CD4-positive, alpha-beta memory T cell (primary cell): ENCODE results near the gene ZNRF1. TPM values are rescaled to one million over a fixed set of nuclear protein-coding genes. Genes with fewer than 3 reads are reported as not detected.

Experiments used
- CTCF ChIA-PET: fragments of 350-600 bp; sonication (Branson Sonifier 250); formaldehyde crosslinking; loops from one replicate; lab custom pipeline; 2021; ENCODE audit warnings: inconsistent platforms; ENCODE audit not compliant: partially characterized antibody; lab: Charles Lee
- POLR2A ChIA-PET: fragments of 350-600 bp; sonication (Branson Sonifier 250); formaldehyde crosslinking; loops from one replicate; lab custom pipeline; 2021; ENCODE audit not compliant: partially characterized antibody; lab: Charles Lee
- DNase-seq, 5 donors: peaks; one replicate each; pipeline versions ENCODE4 v3.0.0 to v3.0.0-alpha.2; 2020 to 2022; ENCODE audit warnings: mixed read lengths in 1 of 5
- H3K27ac ChIP-seq: one replicate; pipeline ENCODE4 v1.7.0; 2013; ENCODE audit warnings: low read depth, low read length
- H3K27me3 ChIP-seq: 2 replicates; pipeline ENCODE4 v1.7.0; 2013; ENCODE audit warnings: mild to moderate bottlenecking, low read length, moderate library complexity; ENCODE audit not compliant: insufficient read depth
- H3K36me3 ChIP-seq: 2 replicates; pipeline ENCODE4 v1.7.0; 2013; ENCODE audit warnings: mild to moderate bottlenecking, low read length, moderate library complexity; ENCODE audit not compliant: insufficient read depth
- H3K4me1 ChIP-seq: 2 replicates; pipeline ENCODE4 v1.7.0; 2013; ENCODE audit warnings: mild to moderate bottlenecking, low read length, moderate library complexity; ENCODE audit not compliant: insufficient read depth
- H3K4me3 ChIP-seq, 2 donors: one replicate each; pipeline ENCODE4 v1.7.0; 2013; ENCODE audit warnings: low read length in 2 of 2, mild to moderate bottlenecking in 1 of 2
- H3K9me3 ChIP-seq, 2 donors: one replicate each; pipeline ENCODE4 v1.7.0; 2013; ENCODE audit warnings: low read length in 2 of 2, control low read depth in 1 of 2; ENCODE audit not compliant: control insufficient read depth in 1 of 2
- H3K27ac Mint-ChIP-seq, 7 donors: one replicate each; pipeline ENCODE4 v1.8.0; 2020 to 2021; ENCODE audit warnings: mixed read lengths in 7 of 7, mild to moderate bottlenecking in 6 of 7, inconsistent platforms in 3 of 7, moderate library complexity in 3 of 7
- H3K27me3 Mint-ChIP-seq, 2 donors: one replicate each; pipeline ENCODE4 v1.8.0; 2020 to 2021; ENCODE audit warnings: mixed read lengths in 2 of 2
- H3K36me3 Mint-ChIP-seq, 2 donors: one replicate each; pipeline ENCODE4 v1.8.0; 2020 to 2021; ENCODE audit warnings: mixed read lengths in 2 of 2, inconsistent platforms in 1 of 2, mild to moderate bottlenecking in 1 of 2
- H3K4me1 Mint-ChIP-seq, 4 donors: one replicate each; pipeline ENCODE4 v1.8.0; 2020 to 2021; ENCODE audit warnings: mixed read lengths in 4 of 4, mild to moderate bottlenecking in 1 of 4
- H3K4me3 Mint-ChIP-seq, 8 donors: one replicate each; pipeline ENCODE4 v1.8.0; 2020 to 2021; ENCODE audit warnings: mixed read lengths in 8 of 8, mild to moderate bottlenecking in 7 of 8, moderate library complexity in 6 of 8, inconsistent platforms in 3 of 8
- H3K9me3 Mint-ChIP-seq, 8 donors: one replicate each; pipeline ENCODE4 v1.8.0; 2020 to 2021; ENCODE audit warnings: mixed read lengths in 8 of 8, mild to moderate bottlenecking in 5 of 8, inconsistent platforms in 3 of 8, moderate library complexity in 1 of 8
- intact Hi-C: fragments of 100-400 bp; cut with micrococcal nuclease; formaldehyde crosslinking; loops from one replicate; pipeline ENCODE4 v1.15.1; 2023
- polyA plus RNA-seq, 2 donors: library from polyadenylated mRNA; unstranded; fragments of 300-500 nt; fragmentation: Illumina TruSeq; gene quantifications; one replicate each; pipeline ENCODE4 v1.2.3, GENCODE V29; 2021
- total RNA-seq, 2 experiments: library from RNA; stranded (reverse); gene quantifications; one replicate each; pipeline ENCODE4 v1.2.3, GENCODE V29; 2021

Gene ZNRF1
- total and polyA plus RNA-seq, 4 experiments from 2014 or later: 3.4 to 9.5 (median 6.1) TPM

DNA sequence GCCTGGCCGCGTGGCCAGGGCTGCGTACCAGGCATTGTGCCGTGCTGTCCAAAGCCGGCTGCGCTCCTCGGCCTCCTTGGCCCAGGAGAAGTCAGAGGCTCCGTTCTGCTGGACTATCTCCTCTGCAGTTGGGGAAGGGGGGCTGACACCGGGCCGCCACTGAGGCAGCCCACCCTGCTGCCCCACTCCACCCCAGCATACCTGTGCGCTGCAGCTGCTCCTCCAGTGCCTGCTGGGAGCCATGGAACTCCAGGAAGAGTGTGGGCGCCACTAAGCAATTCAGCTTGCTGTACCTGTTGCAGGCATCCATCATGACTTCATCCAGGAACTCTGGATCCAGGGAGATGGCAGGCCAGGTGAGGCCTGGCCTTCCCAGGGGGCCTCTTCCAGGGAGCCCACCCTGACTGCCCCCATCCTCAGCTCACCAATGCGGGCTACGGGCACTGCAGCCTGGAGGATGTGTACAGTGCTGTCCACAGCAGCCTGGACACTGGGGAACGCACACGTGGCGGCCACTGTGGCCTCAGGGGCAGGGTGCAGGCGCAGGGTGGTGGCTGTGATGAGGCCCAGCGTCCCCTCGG is 114.8 kb downstream of the ZNRF1 start:
- H3K4me1 ChIP-seq: peaks cover 30% of the 10 kb centered on the region
- intact Hi-C loops: loop anchor here (5.0 kb wide), 1 partner anchor 51 kb away; no protein-coding TSS in a partner anchor
- H3K27me3 ChIP-seq: no peaks in the 10 kb centered on the region
- H3K9me3 ChIP-seq: no peaks in the 10 kb centered on the region
- peaks cover 0 to 1% of the 10 kb centered on the region in 2 donors for H3K27me3 Mint-ChIP-seq
- H3K27ac ChIP-seq: no peak overlapping the region
- DNase-seq: no peak
- ChIA-PET CTCF (interaction anchor here (7.5 kb wide), 1 partner anchor 118 kb away, joined by 254 read pairs; the partner anchor contains the start of gene ZNRF1), POLR2A (interaction anchor here (0.6 kb wide), 1 partner anchor 16 kb away, joined by 3 read pairs; no protein-coding TSS in a partner anchor)
- no peak overlapping the region for H3K4me3 ChIP-seq
- H3K9me3 Mint-ChIP-seq: no peaks in the 10 kb centered on the region
- H3K27ac Mint-ChIP-seq: no peak overlapping the region
- H3K36me3 ChIP-seq: no peaks in the 10 kb centered on the region
- H3K4me1 Mint-ChIP-seq: peaks cover 22 to 40% (median 31%) of the 10 kb centered on the region in 4 donors
- H3K36me3 Mint-ChIP-seq: no peaks in the 10 kb centered on the region
- no peak overlapping the region for H3K4me3 Mint-ChIP-seq

DNA sequence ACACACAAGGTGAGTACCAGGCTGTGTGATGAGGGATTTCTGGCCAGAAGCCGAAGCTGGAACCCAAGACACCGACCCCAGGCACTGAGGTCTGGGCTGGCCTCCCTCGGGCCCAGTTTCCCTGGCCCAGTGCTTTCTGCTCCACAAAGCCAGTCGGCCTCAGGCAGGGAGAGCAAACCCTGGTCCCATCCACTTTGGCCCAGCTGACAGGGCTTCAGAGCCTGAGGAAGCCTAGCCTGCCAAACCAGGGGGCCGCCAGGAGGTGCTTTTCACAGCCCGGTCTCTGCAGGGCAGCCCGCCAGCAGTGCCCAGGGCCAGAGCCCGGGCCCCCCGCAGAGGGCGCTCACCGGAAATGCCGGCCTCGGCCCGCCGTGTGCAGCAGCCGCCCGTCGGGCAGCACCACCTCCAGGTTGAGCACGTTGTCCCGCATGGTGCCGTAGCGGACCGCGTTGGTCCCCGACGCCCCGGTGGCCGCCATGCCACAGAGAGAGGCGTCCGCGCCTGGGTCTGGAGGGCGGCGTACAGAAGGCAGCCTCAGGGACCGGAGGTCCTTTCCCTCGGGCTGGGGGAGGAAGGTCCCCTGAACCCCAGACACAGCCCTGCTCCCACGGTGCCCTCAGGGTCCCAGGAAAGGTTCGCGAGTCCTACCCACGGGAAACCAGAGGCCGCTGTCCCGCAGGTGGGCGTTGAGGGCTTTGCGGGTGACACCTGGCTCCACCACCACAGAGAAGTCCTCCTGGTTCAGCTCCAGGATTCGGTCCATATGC is 115.5 kb downstream of the ZNRF1 start:
- H3K4me1 ChIP-seq: peaks cover 23% of the 10 kb centered on the region
- peaks cover 16 to 33% (median 23%) of the 10 kb centered on the region in 4 donors for H3K4me1 Mint-ChIP-seq
- H3K27ac ChIP-seq: no peak overlapping the region
- H3K36me3 ChIP-seq: no peaks in the 10 kb centered on the region
- no peak for DNase-seq
- POLR2A ChIA-PET: interaction anchor here (0.6 kb wide), 1 partner anchor 15 kb away, joined by 3 read pairs; no protein-coding TSS in a partner anchor
- H3K27ac Mint-ChIP-seq: no peak overlapping the region
- CTCF ChIA-PET: interaction anchor here (7.5 kb wide), 1 partner anchor 119 kb away, joined by 254 read pairs; the partner anchor contains the start of gene ZNRF1
- H3K4me3 ChIP-seq: no peak overlapping the region
- intact Hi-C loops: loop anchor here (5.0 kb wide), 1 partner anchor 52 kb away; no protein-coding TSS in a partner anchor
- no peak overlapping the region for H3K4me3 Mint-ChIP-seq
- no peaks in the 10 kb centered on the region for H3K9me3 Mint-ChIP-seq
- no peaks in the 10 kb centered on the region for H3K27me3 ChIP-seq
- peaks cover 0 to 1% of the 10 kb centered on the region in 2 donors for H3K27me3 Mint-ChIP-seq
- H3K9me3 ChIP-seq: no peaks in the 10 kb centered on the region
- no peaks in the 10 kb centered on the region for H3K36me3 Mint-ChIP-seq

DNA sequence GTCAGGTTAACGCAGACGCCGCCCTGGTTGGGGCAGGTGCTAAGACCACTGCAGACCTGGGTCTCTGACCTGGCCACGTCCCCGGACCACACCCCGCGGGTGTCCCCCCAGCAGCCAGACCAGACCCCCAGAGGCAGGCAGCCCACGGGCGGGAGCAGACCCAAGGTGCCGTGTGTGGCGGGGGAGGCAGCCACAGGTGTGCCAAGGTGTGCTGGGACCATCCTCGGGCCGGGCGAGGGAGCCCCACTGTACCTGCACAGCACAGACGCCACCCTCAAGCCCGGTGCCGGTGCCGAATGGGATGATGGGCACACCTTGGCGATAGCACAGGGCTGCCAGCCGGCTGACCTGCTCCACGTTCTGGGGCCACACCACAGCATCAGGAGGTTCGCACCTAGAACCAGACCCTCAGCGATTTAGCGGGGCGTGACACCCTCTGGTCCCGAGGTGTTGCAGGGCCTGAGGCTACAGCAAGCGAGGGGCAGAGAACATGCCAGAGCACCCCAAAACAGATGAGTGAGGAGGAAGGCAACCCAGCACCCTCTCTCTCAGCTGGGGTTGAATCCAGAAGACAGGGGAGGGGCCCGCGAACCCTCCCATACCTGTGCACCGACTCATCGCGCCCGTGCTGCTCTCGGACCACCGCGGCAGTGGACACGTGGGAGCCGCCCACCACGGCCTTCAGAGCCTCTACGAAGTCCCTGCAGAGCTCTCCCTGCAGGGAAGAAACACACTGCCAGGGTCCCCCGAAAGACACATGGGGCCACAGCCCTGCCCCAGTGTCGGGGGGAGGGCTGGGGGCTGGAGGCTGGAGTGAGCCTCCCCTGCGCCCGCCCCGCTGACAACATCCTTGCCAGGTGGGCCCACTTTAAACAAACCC is 116.4 kb downstream of the ZNRF1 start:
- ChIA-PET POLR2A (no interaction called here), CTCF (no interaction called here)
- Histone ChIP-seq H3K36me3 (no peaks in the 10 kb centered on the region), H3K4me3 (no peak overlapping the region), H3K27ac (no peak overlapping the region), H3K27me3 (no peaks in the 10 kb centered on the region), H3K9me3 (no peaks in the 10 kb centered on the region), H3K4me1 (peaks cover 14% of the 10 kb centered on the region)
- H3K36me3 Mint-ChIP-seq: no peaks in the 10 kb centered on the region
- H3K4me1 Mint-ChIP-seq: peaks cover 10 to 24% (median 15%) of the 10 kb centered on the region in 4 donors
- intact Hi-C loops: loop anchor here (5.0 kb wide), 1 partner anchor 53 kb away; no protein-coding TSS in a partner anchor
- H3K27me3 Mint-ChIP-seq: peaks cover 0 to 1% of the 10 kb centered on the region in 2 donors
- DNase-seq: no peak
- no peak overlapping the region for H3K4me3 Mint-ChIP-seq
- no peak overlapping the region for H3K27ac Mint-ChIP-seq
- peaks cover 0 to 2% (median 0%) of the 10 kb centered on the region in 8 donors for H3K9me3 Mint-ChIP-seq

DNA sequence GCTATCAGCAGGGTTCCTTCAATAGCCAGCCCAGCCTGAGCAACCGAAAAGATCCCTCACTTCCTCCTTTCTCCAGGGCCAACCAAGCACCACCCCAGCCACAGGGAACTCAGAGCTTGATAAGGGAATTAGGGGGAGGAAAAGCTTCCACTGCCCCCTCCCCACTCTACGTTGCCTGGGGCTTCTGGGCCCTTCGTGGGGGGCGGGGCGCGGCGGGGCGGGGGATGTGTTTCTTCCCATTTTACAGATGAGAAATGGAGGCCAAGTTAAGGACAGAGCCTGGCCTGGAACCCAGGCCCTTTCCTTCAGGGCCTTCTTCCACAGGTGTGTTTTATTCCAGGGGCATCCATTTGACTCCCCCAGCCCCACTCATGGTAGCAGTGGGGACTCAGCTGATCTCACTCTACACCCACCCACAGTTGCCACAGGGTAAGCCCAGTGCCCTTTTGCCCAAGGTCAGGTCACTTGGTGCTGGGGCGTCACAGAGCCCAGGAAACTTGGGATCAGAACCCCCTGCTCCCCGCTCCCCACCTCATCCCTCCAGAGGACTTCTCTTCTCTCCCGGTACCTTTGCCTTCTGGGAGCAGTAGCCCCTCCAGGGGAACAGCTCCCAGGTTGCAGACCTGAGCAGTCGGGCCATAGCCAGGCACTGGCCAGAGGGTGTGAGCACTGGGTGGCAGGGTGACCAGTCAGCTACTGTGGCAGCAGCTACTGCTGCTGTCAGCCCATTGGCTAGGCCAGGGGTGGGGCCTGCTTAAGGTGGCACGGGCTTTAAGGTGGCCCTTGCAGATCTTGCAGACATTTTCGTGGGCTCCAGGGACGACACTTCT is 117.5 kb downstream of the ZNRF1 start, which contains the start of gene LDHD:
LDHD (minus strand) TSS at position 700 of the 830 bp plus-strand sequence; CDS start at position 640, 60 bp downstream.
- peak within 1 kb of the TSS in 3 of 7 donors; percentile 7 to 60 (median 42) for H3K27ac Mint-ChIP-seq

DNA sequence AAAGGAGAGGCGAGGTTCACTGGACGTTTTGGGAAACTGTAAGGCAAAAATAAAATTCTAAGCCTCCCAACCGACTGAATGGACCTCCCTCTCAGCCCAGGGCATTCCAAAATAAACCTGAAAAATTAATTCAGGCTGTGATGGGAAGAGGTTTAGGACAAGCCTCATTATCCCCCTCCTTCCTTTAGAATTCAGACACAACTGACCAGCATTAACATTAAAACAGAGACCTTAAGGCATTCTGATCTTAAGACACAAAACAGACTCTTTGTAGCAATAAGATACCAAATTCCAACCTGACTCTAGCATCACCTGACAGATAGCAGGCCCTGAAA is 118.1 kb downstream of the ZNRF1 start:
- H3K4me3 Mint-ChIP-seq: no peak overlapping the region
- peaks cover 0 to 8% (median under 1%) of the 10 kb centered on the region in 4 donors for H3K4me1 Mint-ChIP-seq
- Histone ChIP-seq H3K27ac (no peak overlapping the region), H3K4me3 (no peak overlapping the region), H3K9me3 (peaks cover 0 to 2% of the 10 kb centered on the region in 2 donors), H3K27me3 (no peaks in the 10 kb centered on the region), H3K36me3 (no peaks in the 10 kb centered on the region), H3K4me1 (no peaks in the 10 kb centered on the region)
- ChIA-PET CTCF (interaction anchor here (1.0 kb wide), 1 partner anchor 119 kb away, joined by 5 read pairs; the partner anchor contains the start of gene ZNRF1), POLR2A (no interaction called here)
- peaks cover 0 to 6% (median 4%) of the 10 kb centered on the region in 8 donors for H3K9me3 Mint-ChIP-seq
- H3K36me3 Mint-ChIP-seq: no peaks in the 10 kb centered on the region
- no peak overlapping the region for H3K27ac Mint-ChIP-seq
- intact Hi-C loops: no loop called here
- no peak for DNase-seq
- no peaks in the 10 kb centered on the region for H3K27me3 Mint-ChIP-seq

More for the DNA sequence above, 117.5 kb downstream of the ZNRF1 start, which contains the start of gene LDHD:
- H3K36me3 Mint-ChIP-seq: no peaks in the 10 kb centered on the region
- Histone ChIP-seq H3K36me3 (no peaks in the 10 kb centered on the region), H3K27ac (no peak within 1 kb of the TSS), H3K4me3 (no peak within 1 kb of the TSS), H3K27me3 (no peaks in the 10 kb centered on the region), H3K9me3 (no peaks in the 10 kb centered on the region), H3K4me1 (peaks cover 3% of the 10 kb centered on the region)
- H3K9me3 Mint-ChIP-seq: peaks cover 0 to 3% (median 1%) of the 10 kb centered on the region in 8 donors
- POLR2A ChIA-PET: no interaction called here
- no peak for DNase-seq
- H3K4me3 Mint-ChIP-seq: peak within 1 kb of the TSS in 1 of 8 donors; percentile 39
- H3K4me1 Mint-ChIP-seq: peaks cover under 1 to 13% (median 4%) of the 10 kb centered on the region in 4 donors
- intact Hi-C loops: no loop called here
- H3K27me3 Mint-ChIP-seq: peaks cover 0 to under 1% of the 10 kb centered on the region in 2 donors
- CTCF ChIA-PET: interaction anchor here (1.0 kb wide), 1 partner anchor 118 kb away, joined by 5 read pairs; the partner anchor contains the start of gene ZNRF1

DNA sequence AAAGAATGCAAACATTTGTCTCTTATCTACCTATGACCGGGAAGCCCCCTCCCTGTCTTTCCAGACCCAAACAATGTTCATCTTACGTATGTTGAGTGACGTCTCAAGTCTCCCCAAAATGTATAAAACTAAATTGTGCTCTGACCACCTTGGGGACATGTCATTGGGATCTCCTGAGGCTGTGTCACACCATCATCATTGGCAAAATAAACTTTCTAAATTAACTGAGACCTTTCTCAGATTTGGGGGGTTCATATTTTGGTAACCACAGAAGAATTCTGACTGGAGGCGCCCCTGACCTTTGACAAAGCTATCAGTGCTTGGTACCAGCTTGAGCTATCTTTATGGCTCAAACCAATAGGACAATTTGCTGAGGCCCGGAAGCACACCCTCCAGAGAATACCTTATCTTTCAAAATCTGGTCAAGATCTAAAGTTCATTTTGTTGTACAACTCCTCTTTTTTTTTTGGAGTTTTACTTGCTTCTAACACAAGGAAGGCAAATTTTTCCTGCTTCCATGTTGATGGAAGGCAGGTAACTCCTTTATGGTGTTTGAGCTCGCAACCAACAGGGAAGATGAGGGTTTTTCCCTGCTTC is 120.2 kb downstream of the ZNRF1 start:
- Mint-ChIP-seq H3K27me3 (no peaks in the 10 kb centered on the region), H3K27ac (no peak overlapping the region), H3K4me1 (peaks cover 0 to 4% (median 0%) of the 10 kb centered on the region in 4 donors), H3K36me3 (no peaks in the 10 kb centered on the region), H3K9me3 (peaks cover 0 to 13% (median 10%) of the 10 kb centered on the region in 8 donors), H3K4me3 (no peak overlapping the region)
- peaks cover 0 to 6% of the 10 kb centered on the region in 2 donors for H3K9me3 ChIP-seq
- ChIA-PET POLR2A (no interaction called here), CTCF (interaction anchor here (1.4 to 1.7 kb wide), 2 partner anchors 8 to 10 kb away, joined by 5 to 7 read pairs; no protein-coding TSS in a partner anchor)
- no peaks in the 10 kb centered on the region for H3K4me1 ChIP-seq
- no peak for DNase-seq
- intact Hi-C loops: no loop called here
- no peaks in the 10 kb centered on the region for H3K36me3 ChIP-seq
- H3K4me3 ChIP-seq: no peak overlapping the region
- no peak overlapping the region for H3K27ac ChIP-seq
- H3K27me3 ChIP-seq: no peaks in the 10 kb centered on the region
